Stimulated activated effector memory CD8-positive, alpha-beta T cell treated with anti-CD3 and anti-CD28 coated beads, Interleukin-12 subunit alpha, Interleukin-12 subunit beta, amount 100 ng/mL, for 72 hours (primary cell): ENCODE results near the gene CCDC157.

ENCODE experiments used
- ATAC-seq: fragments of 150-1000 bp; cut with Tn5 transposase; 2 replicates; pipeline ENCODE4 v1.10.0; 2021
- DNase-seq, 2 donors: peaks; one replicate each; pipeline ENCODE4 v3.0.0; 2021 to 2022; ENCODE audit warnings: low spot score in 2 of 2
- H3K27ac Mint-ChIP-seq: one replicate; pipeline ENCODE4 v1.8.0; 2022; ENCODE audit warnings: mild to moderate bottlenecking, mixed read lengths
- H3K36me3 Mint-ChIP-seq: one replicate; pipeline ENCODE4 v1.8.0; 2022; ENCODE audit warnings: mild to moderate bottlenecking, mixed read lengths
- H3K4me1 Mint-ChIP-seq: one replicate; pipeline ENCODE4 v1.8.0; 2022; ENCODE audit warnings: mixed read lengths
- H3K4me3 Mint-ChIP-seq: one replicate; pipeline ENCODE4 v1.8.0; 2022; ENCODE audit warnings: mild to moderate bottlenecking, mixed read lengths
- H3K9me3 Mint-ChIP-seq: one replicate; pipeline ENCODE4 v1.8.0; 2022; ENCODE audit warnings: mixed read lengths

Gene CCDC157

GRCh38 chr22:30422481-30423300 is 65.9 kb downstream of the CCDC157 start:
- H3K36me3 Mint-ChIP-seq, result peaks cover 78% of the 10 kb centered on the region
- DNase-seq (no peak), ATAC-seq (no peak)
- H3K9me3 Mint-ChIP-seq, result no peaks in the 10 kb centered on the region
- H3K4me1 Mint-ChIP-seq, result peaks cover 67% of the 10 kb centered on the region
- H3K4me3 Mint-ChIP-seq, result peak overlapping the region; percentile 91
- peak overlapping the region; percentile 98 for H3K27ac Mint-ChIP-seq

- DNase-seq, result peak in 1 of 2 donors; percentile 45
- H3K4me3 Mint-ChIP-seq, result peak overlapping the region; percentile 91
- no peaks in the 10 kb centered on the region for H3K9me3 Mint-ChIP-seq
- peaks cover 69% of the 10 kb centered on the region for H3K4me1 Mint-ChIP-seq
- peaks cover 79% of the 10 kb centered on the region for H3K36me3 Mint-ChIP-seq
- ATAC-seq, result peak; percentile 63
- peak overlapping the region; percentile 98 for H3K27ac Mint-ChIP-seq
Measured at GRCh38 chr22:30423301-30423958, 66.6 kb downstream of the CCDC157 start.

GRCh38 chr22:30423959-30424533 is 67.2 kb downstream of the CCDC157 start:
- peaks cover 80% of the 10 kb centered on the region for H3K36me3 Mint-ChIP-seq
- H3K27ac Mint-ChIP-seq, result peak overlapping the region; percentile 98
- peak; percentile 91 for ATAC-seq
- peaks cover 69% of the 10 kb centered on the region for H3K4me1 Mint-ChIP-seq
- DNase-seq, result peak; percentile 90 to 96
- H3K9me3 Mint-ChIP-seq, result no peaks in the 10 kb centered on the region
- H3K4me3 Mint-ChIP-seq, result peak overlapping the region; percentile 91

- H3K4me1 Mint-ChIP-seq, result peaks cover 69% of the 10 kb centered on the region
- no peaks in the 10 kb centered on the region for H3K9me3 Mint-ChIP-seq
- H3K27ac Mint-ChIP-seq, result peak overlapping the region; percentile 98
- peak overlapping the region; percentile 91 for H3K4me3 Mint-ChIP-seq
- peak in 1 of 2 donors; percentile 61 for DNase-seq
- no peak for ATAC-seq
- H3K36me3 Mint-ChIP-seq, result peaks cover 79% of the 10 kb centered on the region
Measured at GRCh38 chr22:30424534-30425326, 67.9 kb downstream of the CCDC157 start.

GRCh38 chr22:30425327-30425615 is 68.5 kb downstream of the CCDC157 start:
- peak overlapping the region; percentile 91 for H3K4me3 Mint-ChIP-seq
- no peak for ATAC-seq
- peaks cover 64% of the 10 kb centered on the region for H3K4me1 Mint-ChIP-seq

GRCh38 chr22:30425616-30426387 is 69.0 kb downstream of the CCDC157 start, which contains the start of gene MTFP1:
MTFP1 (plus strand) TSS chr22:30425768; CDS start chr22:30425880, 112 bp downstream.
- Mint-ChIP-seq H3K9me3 (no peaks in the 10 kb centered on the region), H3K4me3 (peak within 1 kb of the TSS; percentile 91), H3K36me3 (peaks cover 83% of the 10 kb centered on the region), H3K27ac (peak within 1 kb of the TSS; percentile 98), H3K4me1 (peaks cover 59% of the 10 kb centered on the region)
- DNase-seq, result peak; percentile 32 to 77
- ATAC-seq, result no peak

More at GRCh38 chr22:30425327-30425615, 68.5 kb downstream of the CCDC157 start:
- DNase-seq, result no peak
- Mint-ChIP-seq H3K27ac (peak overlapping the region; percentile 98), H3K36me3 (peaks cover 79% of the 10 kb centered on the region), H3K9me3 (no peaks in the 10 kb centered on the region)
